ENCODE data around the gene TCF7L2. TPM values are rescaled to one million over a fixed set of nuclear protein-coding genes. Genes with fewer than 3 reads are reported as not detected.

TCF7L2 gene
- total RNA-seq, 1 experiment from 2014 or later, result 45.2 TPM

DNA sequence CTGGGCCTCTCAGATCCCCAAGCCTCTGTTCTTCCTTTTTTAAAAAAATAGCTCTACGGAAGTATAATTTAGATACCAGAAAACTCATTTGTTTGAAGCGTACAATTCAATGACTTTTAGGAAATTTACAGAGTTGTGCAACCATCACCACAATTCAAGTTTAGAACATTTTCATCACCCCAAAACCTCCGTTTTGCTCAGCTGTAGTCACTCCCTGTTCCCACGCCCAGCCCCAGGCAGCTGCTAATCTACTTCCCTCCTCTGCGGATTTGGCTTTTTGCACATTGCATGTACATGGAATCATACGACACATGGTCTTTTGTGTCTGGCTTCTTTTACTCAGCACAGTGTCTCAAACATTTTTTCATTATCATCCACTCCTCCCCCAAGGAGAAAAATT, 229.2 kb downstream of the TCF7L2 start:
- ChIA-PET POLR2A (no interaction called here), CTCF (no interaction called here)
- Histone ChIP-seq H3K4me3 (ENCODE audit: low read depth in 2 of 2, low read length in 2 of 2) (no peak overlapping the region), H3K27ac (ENCODE audit: low read length) (no peak overlapping the region), H3K4me1 (ENCODE audit: control insufficient read depth, insufficient read depth, low read length) (no peaks in the 10 kb centered on the region), H3K36me3 (ENCODE audit: control insufficient read depth, insufficient read depth, low read length) (no peaks in the 10 kb centered on the region), H3K27me3 (ENCODE audit: control insufficient read depth, insufficient read depth, low read length) (no peaks in the 10 kb centered on the region), H3K9me3 (ENCODE audit: control insufficient read depth, insufficient read depth, low read depth, low read length) (no peaks in the 10 kb centered on the region)
- DNase-seq (ENCODE audit: low read depth, low spot score) (no peak), ATAC-seq (no peak)
- intact Hi-C loops (cut with micrococcal nuclease; ENCODE audit: unreplicated experiment) (no loop called here), in situ Hi-C loops (cut with HindIII; ENCODE audit: low pct_unique_long_range_greater_than_20kb, low sequenced_read_pairs) (no loop called here)
- TF ChIP-seq TCF7L2 (IDR thresholded peaks at IDR 0.05; ENCODE audit: low read depth, low read length) (no peak), CTCF (IDR thresholded peaks at IDR 0.05) (no peak)
- TF ChIP-seq, protein P1, sequence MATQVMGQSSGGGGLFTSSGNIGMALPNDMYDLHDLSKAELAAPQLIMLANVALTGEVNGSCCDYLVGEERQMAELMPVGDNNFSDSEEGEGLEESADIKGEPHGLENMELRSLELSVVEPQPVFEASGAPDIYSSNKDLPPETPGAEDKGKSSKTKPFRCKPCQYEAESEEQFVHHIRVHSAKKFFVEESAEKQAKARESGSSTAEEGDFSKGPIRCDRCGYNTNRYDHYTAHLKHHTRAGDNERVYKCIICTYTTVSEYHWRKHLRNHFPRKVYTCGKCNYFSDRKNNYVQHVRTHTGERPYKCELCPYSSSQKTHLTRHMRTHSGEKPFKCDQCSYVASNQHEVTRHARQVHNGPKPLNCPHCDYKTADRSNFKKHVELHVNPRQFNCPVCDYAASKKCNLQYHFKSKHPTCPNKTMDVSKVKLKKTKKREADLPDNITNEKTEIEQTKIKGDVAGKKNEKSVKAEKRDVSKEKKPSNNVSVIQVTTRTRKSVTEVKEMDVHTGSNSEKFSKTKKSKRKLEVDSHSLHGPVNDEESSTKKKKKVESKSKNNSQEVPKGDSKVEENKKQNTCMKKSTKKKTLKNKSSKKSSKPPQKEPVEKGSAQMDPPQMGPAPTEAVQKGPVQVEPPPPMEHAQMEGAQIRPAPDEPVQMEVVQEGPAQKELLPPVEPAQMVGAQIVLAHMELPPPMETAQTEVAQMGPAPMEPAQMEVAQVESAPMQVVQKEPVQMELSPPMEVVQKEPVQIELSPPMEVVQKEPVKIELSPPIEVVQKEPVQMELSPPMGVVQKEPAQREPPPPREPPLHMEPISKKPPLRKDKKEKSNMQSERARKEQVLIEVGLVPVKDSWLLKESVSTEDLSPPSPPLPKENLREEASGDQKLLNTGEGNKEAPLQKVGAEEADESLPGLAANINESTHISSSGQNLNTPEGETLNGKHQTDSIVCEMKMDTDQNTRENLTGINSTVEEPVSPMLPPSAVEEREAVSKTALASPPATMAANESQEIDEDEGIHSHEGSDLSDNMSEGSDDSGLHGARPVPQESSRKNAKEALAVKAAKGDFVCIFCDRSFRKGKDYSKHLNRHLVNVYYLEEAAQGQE (IDR thresholded peaks at IDR 0.05; ENCODE audit: insufficient read depth in 1 of 2, low read depth in 2 of 2, low read length in 1 of 2), result no peak
- no TSS peak for BruUV-seq (replicated peaks)

- in situ Hi-C loops (cut with HindIII; ENCODE audit: low pct_unique_long_range_greater_than_20kb, low sequenced_read_pairs), result no loop called here
- H3K4me1 ChIP-seq (ENCODE audit: control insufficient read depth, insufficient read depth, low read length), result no peaks in the 10 kb centered on the region
- POLR2A ChIA-PET, result no interaction called here
Measured at GRCh38 chr10:113179966-113180365, 229.9 kb downstream of the TCF7L2 start.

More at GRCh38 chr10:113179966-113180365, 229.9 kb downstream of the TCF7L2 start:
- CTCF ChIA-PET, result no interaction called here
- intact Hi-C loops (cut with micrococcal nuclease; ENCODE audit: unreplicated experiment), result no loop called here
- BruUV-seq (replicated peaks), result no TSS peak
- no peaks in the 10 kb centered on the region for H3K9me3 ChIP-seq (ENCODE audit: control insufficient read depth, insufficient read depth, low read depth, low read length)
- TF ChIP-seq POLR2AphosphoS5 (IDR thresholded peaks at IDR 0.05; ENCODE audit: low read depth, low read length) (no peak), CTCF (IDR thresholded peaks at IDR 0.05) (no peak), SIN3A (IDR thresholded peaks at IDR 0.05; ENCODE audit: borderline replicate concordance, insufficient read depth, low read depth, low read length) (no peak), TCF7L2 (IDR thresholded peaks at IDR 0.05; ENCODE audit: low read depth, low read length) (no peak)
- TF ChIP-seq, protein P1 (IDR thresholded peaks at IDR 0.05; ENCODE audit: insufficient read depth in 1 of 2, low read depth in 2 of 2, low read length in 1 of 2), result no peak
- ATAC-seq, result no peak
- DNase-seq (ENCODE audit: low read depth, low spot score), result no peak
- no peaks in the 10 kb centered on the region for H3K27me3 ChIP-seq (ENCODE audit: control insufficient read depth, insufficient read depth, low read length)
- no peak overlapping the region for H3K4me3 ChIP-seq (ENCODE audit: low read depth in 2 of 2, low read length in 2 of 2)
- no peak overlapping the region for H3K27ac ChIP-seq (ENCODE audit: low read length)
- no peaks in the 10 kb centered on the region for H3K36me3 ChIP-seq (ENCODE audit: control insufficient read depth, insufficient read depth, low read length)
